ENCODE data around the gene MFGE8.

Gene MFGE8

DNA sequence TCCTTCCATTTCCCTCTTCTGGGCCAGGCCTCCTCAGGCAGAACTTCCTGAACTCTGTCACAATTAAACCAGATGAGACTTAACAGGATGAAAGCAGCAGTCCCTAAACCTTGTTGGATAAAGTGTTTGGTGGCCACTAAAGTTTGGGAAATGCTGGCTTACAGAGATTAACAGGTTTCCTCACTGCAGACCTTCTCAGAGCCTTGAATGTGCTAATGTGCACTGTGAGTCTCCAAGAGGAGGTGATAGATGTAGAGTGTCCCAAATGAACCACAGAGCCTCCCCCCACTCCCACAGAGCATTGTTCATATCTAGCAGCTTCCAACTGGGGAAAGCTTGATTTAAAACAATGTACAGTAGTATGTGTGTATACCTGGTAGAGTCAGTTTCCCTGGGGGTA is 60.7 kb downstream of the MFGE8 start:
- no peak for TF ChIP-seq SIN3A (IDR thresholded peaks at IDR 0.05; ENCODE audit: borderline replicate concordance, insufficient read depth, low read length)
- TF ChIP-seq POLR2AphosphoS5 (IDR thresholded peaks at IDR 0.05; ENCODE audit: low read depth, low read length) = no peak
- no peak for TF ChIP-seq TAF1 (IDR thresholded peaks at IDR 0.05; ENCODE audit: borderline replicate concordance, insufficient read depth, low read length)

- TF ChIP-seq TAF1 (IDR thresholded peaks at IDR 0.05; ENCODE audit: borderline replicate concordance, insufficient read depth, low read length) (no peak), FOXP2 (optimal IDR thresholded peaks at IDR 0.05; ENCODE audit: borderline replicate concordance, extremely low read depth, extremely low read length, insufficient read depth) (no peak), POLR2AphosphoS5 (IDR thresholded peaks at IDR 0.05; ENCODE audit: low read depth, low read length) (no peak), SIN3A (IDR thresholded peaks at IDR 0.05; ENCODE audit: borderline replicate concordance, insufficient read depth, low read length) (no peak)
Measured at GRCh38 chr15:88849376-88850072, 63.7 kb downstream of the MFGE8 start.

Measured in PFSK-1 (cell line).